Activated naive CD8-positive, alpha-beta T cell treated with anti-CD3 and anti-CD28 coated beads for 36 hours (primary cell): Measurements from ENCODE around the gene ATP5ME. TPM values are rescaled to one million over a fixed set of nuclear protein-coding genes. Genes with fewer than 3 reads are reported as not detected.

Experiments used
- DNase-seq: peaks from one replicate; pipeline ENCODE4 v3.0.0; 2021
- H3K27ac Mint-ChIP-seq: one replicate; pipeline ENCODE4 v1.8.0; 2022; ENCODE audit warnings: mild to moderate bottlenecking, moderate library complexity, mixed read lengths
- H3K27me3 Mint-ChIP-seq: one replicate; pipeline ENCODE4 v1.8.0; 2022; ENCODE audit warnings: mild to moderate bottlenecking, mixed read lengths
- H3K36me3 Mint-ChIP-seq: one replicate; pipeline ENCODE4 v1.8.0; 2021; ENCODE audit warnings: mild to moderate bottlenecking, mixed read lengths
- H3K4me1 Mint-ChIP-seq: one replicate; pipeline ENCODE4 v1.8.0; 2021; ENCODE audit warnings: mixed read lengths
- H3K4me3 Mint-ChIP-seq: one replicate; pipeline ENCODE4 v1.8.0; 2022; ENCODE audit warnings: mild to moderate bottlenecking, moderate library complexity, mixed read lengths
- H3K9me3 Mint-ChIP-seq: one replicate; pipeline ENCODE4 v1.8.0; 2022; ENCODE audit warnings: mixed read lengths
- total RNA-seq, 2 experiments: library from RNA; stranded (reverse); gene quantifications; one replicate each; pipeline ENCODE4 v1.2.3, GENCODE V29; 2021

The ATP5ME gene
- total RNA-seq, 2 experiments from 2014 or later: 284 to 287 TPM

GRCh38 chr4:658681-659667 is 15.1 kb downstream of the ATP5ME start:
- no peak overlapping the region for H3K4me3 Mint-ChIP-seq
- DNase-seq: no peak
- no peaks in the 10 kb centered on the region for H3K9me3 Mint-ChIP-seq
- no peak overlapping the region for H3K27ac Mint-ChIP-seq
- H3K27me3 Mint-ChIP-seq: no peaks in the 10 kb centered on the region
- H3K36me3 Mint-ChIP-seq: peaks cover 9% of the 10 kb centered on the region
- no peaks in the 10 kb centered on the region for H3K4me1 Mint-ChIP-seq

- Mint-ChIP-seq H3K4me1 (no peaks in the 10 kb centered on the region), H3K27ac (no peak overlapping the region), H3K4me3 (no peak overlapping the region), H3K9me3 (no peaks in the 10 kb centered on the region), H3K27me3 (no peaks in the 10 kb centered on the region), H3K36me3 (peaks cover 9% of the 10 kb centered on the region)
- DNase-seq: no peak
Observed at GRCh38 chr4:657834-658667, 16.0 kb downstream of the ATP5ME start.

GRCh38 chr4:657338-657833 is 16.7 kb downstream of the ATP5ME start:
- Mint-ChIP-seq H3K36me3 (peaks cover 9% of the 10 kb centered on the region), H3K27me3 (no peaks in the 10 kb centered on the region), H3K27ac (no peak overlapping the region), H3K9me3 (no peaks in the 10 kb centered on the region), H3K4me3 (no peak overlapping the region), H3K4me1 (no peaks in the 10 kb centered on the region)
- no peak for DNase-seq

GRCh38 chr4:656436-657337 is 17.4 kb downstream of the ATP5ME start:
- Mint-ChIP-seq H3K9me3 (no peaks in the 10 kb centered on the region), H3K4me3 (no peak overlapping the region), H3K27me3 (peaks cover 6% of the 10 kb centered on the region), H3K36me3 (peaks cover 9% of the 10 kb centered on the region), H3K27ac (no peak overlapping the region), H3K4me1 (no peaks in the 10 kb centered on the region)
- no peak for DNase-seq

DNA sequence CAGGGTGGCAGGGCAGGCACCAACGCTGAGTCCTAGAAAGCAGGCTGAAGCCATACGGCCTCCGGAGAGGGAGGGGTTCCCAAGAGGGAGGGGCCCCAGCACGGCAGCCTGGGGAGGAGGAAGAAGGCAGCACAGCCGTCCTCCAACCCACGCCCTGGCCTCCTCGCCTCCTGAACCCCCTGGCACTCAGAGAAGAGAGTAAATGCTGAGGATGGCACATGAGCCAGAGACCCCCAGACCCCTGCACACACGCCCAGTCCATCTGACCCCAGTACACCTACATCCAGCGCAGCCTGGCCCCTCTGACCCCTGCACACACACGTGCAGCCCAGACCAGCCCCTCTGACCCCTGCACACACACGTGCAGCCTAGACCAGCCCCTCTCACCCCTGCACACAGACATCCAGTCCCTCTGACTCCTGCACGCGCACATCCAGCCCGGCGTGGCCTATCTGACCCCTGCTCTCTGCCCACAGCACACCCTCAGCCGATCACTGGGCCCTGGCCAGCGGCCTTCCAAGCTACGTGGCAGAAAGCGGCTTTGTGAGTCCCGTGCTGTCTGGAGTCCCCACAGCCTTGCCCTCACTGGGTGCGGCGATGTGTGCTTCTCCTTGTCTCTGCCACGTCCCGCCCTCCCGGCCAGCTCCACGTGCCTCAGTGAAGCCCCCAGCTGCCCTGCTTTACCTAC is 18.5 kb downstream of the ATP5ME start:
- H3K27ac Mint-ChIP-seq: no peak overlapping the region
- peaks cover 4% of the 10 kb centered on the region for H3K36me3 Mint-ChIP-seq
- peaks cover 7% of the 10 kb centered on the region for H3K27me3 Mint-ChIP-seq
- no peak for DNase-seq
- H3K9me3 Mint-ChIP-seq: no peaks in the 10 kb centered on the region
- H3K4me3 Mint-ChIP-seq: no peak overlapping the region
- H3K4me1 Mint-ChIP-seq: no peaks in the 10 kb centered on the region

GRCh38 chr4:654871-655463 is 19.1 kb downstream of the ATP5ME start:
- no peak overlapping the region for H3K27ac Mint-ChIP-seq
- H3K9me3 Mint-ChIP-seq: no peaks in the 10 kb centered on the region
- DNase-seq: no peak
- peaks cover 7% of the 10 kb centered on the region for H3K27me3 Mint-ChIP-seq
- no peak overlapping the region for H3K4me3 Mint-ChIP-seq
- H3K4me1 Mint-ChIP-seq: no peaks in the 10 kb centered on the region
- H3K36me3 Mint-ChIP-seq: peaks cover 2% of the 10 kb centered on the region

- Mint-ChIP-seq H3K27me3 (peaks cover 7% of the 10 kb centered on the region), H3K4me1 (no peaks in the 10 kb centered on the region), H3K36me3 (no peaks in the 10 kb centered on the region), H3K4me3 (no peak overlapping the region), H3K27ac (no peak overlapping the region), H3K9me3 (no peaks in the 10 kb centered on the region)
- no peak for DNase-seq
Observed at GRCh38 chr4:654503-654845, 19.6 kb downstream of the ATP5ME start.

- H3K4me1 Mint-ChIP-seq: no peaks in the 10 kb centered on the region
- H3K27me3 Mint-ChIP-seq: peaks cover 9% of the 10 kb centered on the region
- no peaks in the 10 kb centered on the region for H3K36me3 Mint-ChIP-seq
- DNase-seq: no peak
- H3K9me3 Mint-ChIP-seq: no peaks in the 10 kb centered on the region
- H3K27ac Mint-ChIP-seq: no peak overlapping the region
- H3K4me3 Mint-ChIP-seq: no peak overlapping the region
Observed at GRCh38 chr4:653831-654502, 20.1 kb downstream of the ATP5ME start.

DNA sequence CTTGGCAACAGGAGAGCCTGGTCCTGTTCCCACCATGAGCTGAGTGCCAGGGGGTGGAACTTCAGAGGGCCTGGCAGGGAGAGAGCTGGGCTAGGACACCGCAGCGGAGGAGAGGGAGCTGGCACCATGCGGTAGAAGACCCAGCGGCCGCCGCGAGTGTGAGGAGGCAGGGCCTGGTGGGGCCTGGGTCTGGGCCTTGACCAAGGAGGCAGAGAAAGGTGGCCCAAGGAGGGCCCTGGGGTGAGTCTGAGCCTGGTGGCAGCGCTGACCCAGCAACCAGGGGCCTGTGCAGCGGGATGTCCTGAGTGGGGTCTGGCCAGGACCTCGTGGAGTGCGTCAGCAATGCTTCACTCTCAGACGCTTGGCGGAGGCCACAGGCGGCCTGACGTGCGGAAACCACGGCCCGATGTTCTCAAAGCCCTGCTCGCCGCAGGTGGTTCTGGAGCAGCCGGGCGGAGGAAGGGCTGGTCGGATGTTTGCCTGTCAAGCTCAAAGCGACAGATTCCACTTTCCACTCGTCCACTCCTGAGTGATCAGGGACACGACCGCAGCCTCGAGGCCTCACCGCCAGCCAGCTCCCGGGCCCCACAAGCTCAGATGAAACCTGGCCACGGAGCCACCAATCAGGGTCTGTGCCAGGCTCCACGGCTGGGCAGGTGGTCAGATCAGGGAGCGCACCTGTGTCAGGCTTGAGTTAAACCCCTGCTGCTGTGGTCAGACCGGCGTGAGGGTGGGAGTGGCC is 20.8 kb downstream of the ATP5ME start:
- no peak overlapping the region for H3K27ac Mint-ChIP-seq
- H3K27me3 Mint-ChIP-seq: peaks cover 14% of the 10 kb centered on the region
- no peak overlapping the region for H3K4me3 Mint-ChIP-seq
- H3K36me3 Mint-ChIP-seq: no peaks in the 10 kb centered on the region
- H3K4me1 Mint-ChIP-seq: no peaks in the 10 kb centered on the region
- H3K9me3 Mint-ChIP-seq: no peaks in the 10 kb centered on the region
- no peak for DNase-seq

DNA sequence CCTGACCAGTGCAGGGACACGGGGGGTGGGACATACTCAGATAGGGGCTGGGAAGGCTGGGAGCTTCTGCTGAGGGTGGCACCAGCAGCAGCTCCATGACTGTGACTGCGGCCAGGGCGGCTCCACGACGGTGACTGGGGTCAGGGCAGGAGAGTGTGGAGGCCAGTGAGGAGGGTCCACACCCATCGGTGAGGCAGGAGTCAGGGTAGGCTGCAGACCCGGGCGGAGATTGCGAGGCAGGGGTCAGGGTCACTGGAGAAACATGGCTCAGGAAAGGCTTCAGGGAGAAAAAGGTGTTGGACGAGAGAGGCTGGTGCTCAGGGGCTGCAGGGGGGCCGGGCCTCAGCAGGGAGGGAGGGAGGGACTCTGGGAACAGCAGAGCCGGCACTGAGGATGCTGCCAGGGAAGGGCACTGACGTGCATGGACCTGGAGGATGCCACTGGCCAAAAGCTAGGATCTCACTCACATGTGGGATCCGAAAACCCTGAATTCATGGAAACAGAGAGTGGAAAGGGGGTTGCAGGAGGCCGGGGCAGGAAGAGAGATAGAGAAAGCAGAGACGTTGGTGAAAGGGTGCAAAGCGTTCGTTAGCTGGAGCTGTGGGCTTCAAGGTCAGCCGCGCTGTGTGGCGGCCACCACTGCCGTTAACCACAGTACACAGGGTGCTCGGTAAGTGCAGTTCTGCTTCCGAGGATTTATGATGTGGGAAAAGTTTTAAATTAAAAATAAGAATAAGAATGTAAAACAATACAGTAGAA is 22.0 kb downstream of the ATP5ME start:
- Mint-ChIP-seq H3K27me3 (peaks cover 20% of the 10 kb centered on the region), H3K4me3 (no peak overlapping the region), H3K4me1 (no peaks in the 10 kb centered on the region), H3K36me3 (no peaks in the 10 kb centered on the region), H3K27ac (no peak overlapping the region), H3K9me3 (no peaks in the 10 kb centered on the region)
- DNase-seq: no peak

- Mint-ChIP-seq H3K27me3 (peaks cover 28% of the 10 kb centered on the region), H3K9me3 (no peaks in the 10 kb centered on the region), H3K4me3 (no peak overlapping the region), H3K36me3 (no peaks in the 10 kb centered on the region), H3K4me1 (no peaks in the 10 kb centered on the region), H3K27ac (no peak overlapping the region)
- DNase-seq: no peak
Observed at GRCh38 chr4:650951-651883, 22.9 kb downstream of the ATP5ME start.
